ENCODE results near the gene PRCD.
"Not testable (repeated sequence)": the region's sequence is repeated elsewhere in the genome, so short reads cannot be mapped to it uniquely, and the experiment has no call there.

PRCD gene

GRCh38 chr17:76506408-76507345, 33.2 kb upstream of the PRCD start:
- H3K36me3 ChIP-seq (ENCODE audit: control insufficient read depth, insufficient read depth, low read length), result no peaks in the 10 kb centered on the region
- H3K4me1 ChIP-seq (ENCODE audit: control insufficient read depth, insufficient read depth, low read length, poor library complexity, severe bottlenecking), result peaks cover 4% of the 10 kb centered on the region
- H3K4me3 ChIP-seq (ENCODE audit: extremely low read depth, insufficient read depth, low read length, poor library complexity, severe bottlenecking), result no peak overlapping the region
- H3K9me3 ChIP-seq (ENCODE audit: control insufficient read depth, low read length), result no peaks in the 10 kb centered on the region
- H3K27ac ChIP-seq (ENCODE audit: low read depth, low read length, severe bottlenecking), result no peak overlapping the region
- 25 to 26% methylated on average over 20 to 21 of the region's 24 CpGs for WGBS, 2 experiments (ENCODE audit: insufficient coverage in 2 of 2)

- not testable (repeated sequence) for H3K27ac ChIP-seq (ENCODE audit: low read depth, low read length, severe bottlenecking); H3K4me3 ChIP-seq (ENCODE audit: extremely low read depth, insufficient read depth, low read length, poor library complexity, severe bottlenecking); H3K9me3 ChIP-seq (ENCODE audit: control insufficient read depth, low read length); H3K4me1 ChIP-seq (ENCODE audit: control insufficient read depth, insufficient read depth, low read length, poor library complexity, severe bottlenecking); H3K36me3 ChIP-seq (ENCODE audit: control insufficient read depth, insufficient read depth, low read length)
- 90 to 91% methylated on average over 11 to 12 of the region's 14 CpGs for WGBS, 2 experiments (ENCODE audit: insufficient coverage in 2 of 2)
Observed at GRCh38 chr17:76508472-76509063, 31.3 kb upstream of the PRCD start.

- Histone ChIP-seq H3K27ac (ENCODE audit: low read depth, low read length, severe bottlenecking) (no peak overlapping the region), H3K9me3 (ENCODE audit: control insufficient read depth, low read length) (no peaks in the 10 kb centered on the region), H3K36me3 (ENCODE audit: control insufficient read depth, insufficient read depth, low read length) (no peaks in the 10 kb centered on the region), H3K4me1 (ENCODE audit: control insufficient read depth, insufficient read depth, low read length, poor library complexity, severe bottlenecking) (peaks cover 9% of the 10 kb centered on the region), H3K4me3 (ENCODE audit: extremely low read depth, insufficient read depth, low read length, poor library complexity, severe bottlenecking) (no peak overlapping the region)
- 64 to 65% methylated on average over 8 of the region's 9 CpGs for WGBS, 2 experiments (ENCODE audit: insufficient coverage in 2 of 2)
Observed at GRCh38 chr17:76510831-76511244, 29.0 kb upstream of the PRCD start.

GRCh38 chr17:76511668-76512365, 28.0 kb upstream of the PRCD start:
- WGBS, 2 experiments (ENCODE audit: insufficient coverage in 2 of 2), result 78 to 90% methylated on average over 7 to 10 of the region's 13 CpGs
- H3K9me3 ChIP-seq (ENCODE audit: control insufficient read depth, low read length), result no peaks in the 10 kb centered on the region
- H3K36me3 ChIP-seq (ENCODE audit: control insufficient read depth, insufficient read depth, low read length), result no peaks in the 10 kb centered on the region
- H3K27ac ChIP-seq (ENCODE audit: low read depth, low read length, severe bottlenecking), result no peak overlapping the region
- H3K4me3 ChIP-seq (ENCODE audit: extremely low read depth, insufficient read depth, low read length, poor library complexity, severe bottlenecking), result no peak overlapping the region
- peaks cover 9% of the 10 kb centered on the region for H3K4me1 ChIP-seq (ENCODE audit: control insufficient read depth, insufficient read depth, low read length, poor library complexity, severe bottlenecking)

- no peak overlapping the region for H3K4me3 ChIP-seq (ENCODE audit: extremely low read depth, insufficient read depth, low read length, poor library complexity, severe bottlenecking)
- no peaks in the 10 kb centered on the region for H3K36me3 ChIP-seq (ENCODE audit: control insufficient read depth, insufficient read depth, low read length)
- WGBS, 2 experiments (ENCODE audit: insufficient coverage in 2 of 2), result 79 to 88% methylated on average over 9 to 17 of the region's 22 CpGs
- H3K9me3 ChIP-seq (ENCODE audit: control insufficient read depth, low read length), result no peaks in the 10 kb centered on the region
- peaks cover 9% of the 10 kb centered on the region for H3K4me1 ChIP-seq (ENCODE audit: control insufficient read depth, insufficient read depth, low read length, poor library complexity, severe bottlenecking)
- no peak overlapping the region for H3K27ac ChIP-seq (ENCODE audit: low read depth, low read length, severe bottlenecking)
Observed at GRCh38 chr17:76512366-76513305, 27.2 kb upstream of the PRCD start.

GRCh38 chr17:76513306-76513692, 26.5 kb upstream of the PRCD start:
- Histone ChIP-seq H3K36me3 (ENCODE audit: control insufficient read depth, insufficient read depth, low read length) (no peaks in the 10 kb centered on the region), H3K4me1 (ENCODE audit: control insufficient read depth, insufficient read depth, low read length, poor library complexity, severe bottlenecking) (peaks cover 9% of the 10 kb centered on the region), H3K4me3 (ENCODE audit: extremely low read depth, insufficient read depth, low read length, poor library complexity, severe bottlenecking) (no peak overlapping the region), H3K27ac (ENCODE audit: low read depth, low read length, severe bottlenecking) (no peak overlapping the region), H3K9me3 (ENCODE audit: control insufficient read depth, low read length) (no peaks in the 10 kb centered on the region)
- WGBS, 2 experiments (ENCODE audit: insufficient coverage in 2 of 2), result 80 to 100% methylated on average over 4 to 5 of the region's 6 CpGs

GRCh38 chr17:76514355-76514754, 25.5 kb upstream of the PRCD start:
- not testable (repeated sequence) for H3K9me3 ChIP-seq (ENCODE audit: control insufficient read depth, low read length); H3K36me3 ChIP-seq (ENCODE audit: control insufficient read depth, insufficient read depth, low read length); H3K27ac ChIP-seq (ENCODE audit: low read depth, low read length, severe bottlenecking); H3K4me3 ChIP-seq (ENCODE audit: extremely low read depth, insufficient read depth, low read length, poor library complexity, severe bottlenecking); H3K4me1 ChIP-seq (ENCODE audit: control insufficient read depth, insufficient read depth, low read length, poor library complexity, severe bottlenecking)
- WGBS, 2 experiments (ENCODE audit: insufficient coverage in 2 of 2), result 81 to 97% methylated on average over 4 of the region's 6 CpGs

- H3K27ac ChIP-seq (ENCODE audit: low read depth, low read length, severe bottlenecking), result no peak overlapping the region
- H3K4me3 ChIP-seq (ENCODE audit: extremely low read depth, insufficient read depth, low read length, poor library complexity, severe bottlenecking), result no peak overlapping the region
- 93 to 95% methylated on average over 21 to 22 of the region's 22 CpGs for WGBS, 2 experiments (ENCODE audit: insufficient coverage in 2 of 2)
- H3K36me3 ChIP-seq (ENCODE audit: control insufficient read depth, insufficient read depth, low read length), result no peaks in the 10 kb centered on the region
- peaks cover 9% of the 10 kb centered on the region for H3K4me1 ChIP-seq (ENCODE audit: control insufficient read depth, insufficient read depth, low read length, poor library complexity, severe bottlenecking)
- H3K9me3 ChIP-seq (ENCODE audit: control insufficient read depth, low read length), result no peaks in the 10 kb centered on the region
Observed at GRCh38 chr17:76515274-76515949, 24.4 kb upstream of the PRCD start.

GRCh38 chr17:76517638-76518038, 22.2 kb upstream of the PRCD start:
- H3K4me3 ChIP-seq (ENCODE audit: extremely low read depth, insufficient read depth, low read length, poor library complexity, severe bottlenecking), result no peak overlapping the region
- peaks cover 5% of the 10 kb centered on the region for H3K4me1 ChIP-seq (ENCODE audit: control insufficient read depth, insufficient read depth, low read length, poor library complexity, severe bottlenecking)
- WGBS, 2 experiments (ENCODE audit: insufficient coverage in 2 of 2), result 93 to 97% methylated on average over 11 of the region's 11 CpGs
- H3K36me3 ChIP-seq (ENCODE audit: control insufficient read depth, insufficient read depth, low read length), result no peaks in the 10 kb centered on the region
- H3K27ac ChIP-seq (ENCODE audit: low read depth, low read length, severe bottlenecking), result no peak overlapping the region
- H3K9me3 ChIP-seq (ENCODE audit: control insufficient read depth, low read length), result no peaks in the 10 kb centered on the region
